Pancreas (tissue), 10 donors: Measurements from ENCODE around the gene SLC7A8. TPM values are rescaled to one million over a fixed set of nuclear protein-coding genes. Genes with fewer than 3 reads are reported as not detected.

Source experiments
- ATAC-seq, 4 donors: fragments of 200-7000 bp; cut with Tn5 transposase; one replicate each; pipeline versions ENCODE4 v1.8.0 to v1.9.1; 2020; ENCODE audit warnings: mild to moderate bottlenecking in 4 of 4, moderate library complexity in 4 of 4
- DNase-seq, 6 donors: peaks; one replicate each; pipeline ENCODE4 v3.0.0-alpha.2; 2020
- FAIRE-seq: peaks from 2 replicates; lab custom pipeline; 2012; peaks lifted over from hg19 to GRCh38; lab: Jason Lieb, UNC
- H3K27ac ChIP-seq, 4 donors: fragments of 200-600 bp; sonication (generic); 1 replicate in 3 of 4; 2 replicates in 1 of 4; pipeline versions ENCODE4 v1.5.0 to v1.8.0; 2020
- H3K27me3 ChIP-seq, 4 donors: fragments of 200-600 bp; one replicate each; pipeline ENCODE4 v1.8.0; 2021
- H3K36me3 ChIP-seq, 3 donors: fragments of 200-600 bp; sonication (generic) in 1 of 3; one replicate each; pipeline versions ENCODE4 v1.5.0 to v1.8.0; 2020 to 2021
- H3K4me1 ChIP-seq, 3 donors: fragments of 200-600 bp; one replicate each; pipeline ENCODE4 v1.8.0; 2021
- H3K4me3 ChIP-seq, 4 donors: fragments of 200-600 bp; sonication (generic) in 2 of 4; one replicate each; pipeline versions ENCODE4 v1.5.0 to v1.8.0; 2020 to 2021
- H3K9me3 ChIP-seq, 4 donors: fragments of 200-600 bp; one replicate each; pipeline ENCODE4 v1.8.0; 2021
- WGBS, 2 donors: extraction: QIAGEN DNeasy Blood & Tissue Kit; methylation state at CpG; one replicate each; pipeline ENCODE4 v1.1.7; 2013; 5-methylcytosine and 5-hydroxymethylcytosine counted together
- intact Hi-C, 3 donors: fragments of 100-400 bp; cut with DNase I; formaldehyde crosslinking; loops; one replicate each; pipeline versions ENCODE4 v1.11.1 to v1.14.2; 2022
- polyA plus RNA-seq, 2 donors: library from polyadenylated mRNA; stranded (reverse); fragments of 200-250 nt; gene quantifications; one replicate each; pipeline ENCODE4 v1.2.3, GENCODE V29; 2013
- total RNA-seq, 6 donors: library from RNA; stranded (reverse); fragmentation: NEBNext Ultra II Directional in 4 of 6; extraction: Animal tissue kit (Norgen Biotek cat#: 25700) in 4 of 6; gene quantifications; one replicate each; pipeline versions ENCODE4 v1.2.1 to v1.2.4, GENCODE V29; 2021 to 2023
- TF ChIP-seq, protein P1 (sequence below), 4 donors: fragments of 200-600 bp; sonication (generic) in 3 of 4; IDR thresholded peaks; one replicate each; pipeline versions ENCODE4 v1.5.0 to v1.8.0; 2021; ENCODE audit warnings: antibody characterized with exemption in 4 of 4
- donor health status: healthy with polysubstance abuse.
- donor health status: DM: no; HTN: no; CAD: no; lungs with moderate emphysema.
- donor health status: DM: no; HTN: no; CAD: no.
- donor health status: control.
- donor health status: control.
- donor health status: Bipolar disorder and iron deficiency.
- donor health status: DM: yes; HTN: yes; CAD: no.
- donor health status: DM: no; HTN: no; CAD: no.
- donor health status: DM: no; HTN: no; CAD: no.
- donor health status: DM: yes; HTN: yes; CAD: no.

Gene SLC7A8
- total and polyA plus RNA-seq, 8 donors, result 11.5 to 70.8 (median 30.5) TPM

DNA sequence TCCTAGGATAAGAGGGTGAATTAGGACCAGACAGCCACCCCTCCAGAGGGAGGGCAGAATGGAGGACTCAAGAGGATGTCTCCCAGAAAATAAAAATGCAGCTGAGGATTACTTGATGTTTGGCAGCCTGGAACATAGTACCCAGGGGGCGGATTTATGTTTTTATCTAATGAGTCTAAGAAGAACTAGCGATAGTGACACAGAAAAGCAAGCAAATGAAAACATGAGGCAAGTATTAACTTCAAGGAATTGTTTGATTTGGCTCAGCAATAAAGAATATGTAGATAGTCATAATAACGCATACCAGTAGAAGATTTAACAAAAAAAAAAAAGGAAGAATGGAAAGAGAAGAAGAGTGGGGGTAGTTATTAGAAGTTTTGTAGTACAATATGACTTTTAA is 10.0 kb upstream of the SLC7A8 start:
- Histone ChIP-seq H3K27ac (no peak overlapping the region), H3K36me3 (no peaks in the 10 kb centered on the region), H3K4me3 (no peak overlapping the region), H3K27me3 (no peaks in the 10 kb centered on the region), H3K4me1 (peaks cover 0 to 10% (median 0%) of the 10 kb centered on the region in 3 donors), H3K9me3 (no peaks in the 10 kb centered on the region)
- 26 to 31% methylated on average over 3 of the region's 3 CpGs for WGBS, 2 donors
- TF ChIP-seq, protein P1, sequence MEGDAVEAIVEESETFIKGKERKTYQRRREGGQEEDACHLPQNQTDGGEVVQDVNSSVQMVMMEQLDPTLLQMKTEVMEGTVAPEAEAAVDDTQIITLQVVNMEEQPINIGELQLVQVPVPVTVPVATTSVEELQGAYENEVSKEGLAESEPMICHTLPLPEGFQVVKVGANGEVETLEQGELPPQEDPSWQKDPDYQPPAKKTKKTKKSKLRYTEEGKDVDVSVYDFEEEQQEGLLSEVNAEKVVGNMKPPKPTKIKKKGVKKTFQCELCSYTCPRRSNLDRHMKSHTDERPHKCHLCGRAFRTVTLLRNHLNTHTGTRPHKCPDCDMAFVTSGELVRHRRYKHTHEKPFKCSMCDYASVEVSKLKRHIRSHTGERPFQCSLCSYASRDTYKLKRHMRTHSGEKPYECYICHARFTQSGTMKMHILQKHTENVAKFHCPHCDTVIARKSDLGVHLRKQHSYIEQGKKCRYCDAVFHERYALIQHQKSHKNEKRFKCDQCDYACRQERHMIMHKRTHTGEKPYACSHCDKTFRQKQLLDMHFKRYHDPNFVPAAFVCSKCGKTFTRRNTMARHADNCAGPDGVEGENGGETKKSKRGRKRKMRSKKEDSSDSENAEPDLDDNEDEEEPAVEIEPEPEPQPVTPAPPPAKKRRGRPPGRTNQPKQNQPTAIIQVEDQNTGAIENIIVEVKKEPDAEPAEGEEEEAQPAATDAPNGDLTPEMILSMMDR (IDR thresholded peaks at IDR 0.05), result no peak
- intact Hi-C loops, result no loop called here
- FAIRE-seq (no peak), ATAC-seq (peak in 2 of 4 donors; percentile 70 to 76), DNase-seq (no peak)

DNA sequence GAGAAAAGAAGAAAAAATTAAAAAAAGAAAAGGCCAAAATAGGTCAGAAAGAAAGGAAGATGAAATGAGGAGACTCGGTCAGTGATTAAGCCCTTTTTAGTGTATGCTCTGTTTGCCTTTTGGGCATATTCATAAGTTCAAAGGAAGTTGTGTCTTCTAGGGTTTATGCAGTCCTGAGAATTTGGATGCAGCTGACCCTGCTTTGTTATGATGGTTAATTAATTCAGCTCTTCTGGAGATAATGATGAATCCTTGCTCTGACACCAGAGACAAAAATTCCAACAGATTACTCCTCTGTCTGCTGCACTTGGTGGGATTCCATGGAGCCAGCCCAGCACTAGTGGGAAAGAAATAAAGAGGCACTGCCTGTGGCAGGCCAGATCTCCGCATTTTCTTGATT is 4.5 kb upstream of the SLC7A8 start:
- Histone ChIP-seq H3K9me3 (no peaks in the 10 kb centered on the region), H3K27ac (no peak overlapping the region), H3K27me3 (no peaks in the 10 kb centered on the region), H3K4me1 (no peaks in the 10 kb centered on the region), H3K36me3 (no peaks in the 10 kb centered on the region), H3K4me3 (no peak overlapping the region)
- no peak for ATAC-seq
- TF ChIP-seq, protein P1 (IDR thresholded peaks at IDR 0.05), result no peak
- FAIRE-seq, result no peak
- intact Hi-C loops, result loop anchor here (2.0 to 10.0 kb wide), 3 partner anchors 63 to 71 kb away; partner anchors contain the start of gene CEBPE (in 1 of the 3)
- DNase-seq, result no peak
- WGBS, 2 donors, result 82 to 86% methylated on average over 2 of the region's 2 CpGs

DNA sequence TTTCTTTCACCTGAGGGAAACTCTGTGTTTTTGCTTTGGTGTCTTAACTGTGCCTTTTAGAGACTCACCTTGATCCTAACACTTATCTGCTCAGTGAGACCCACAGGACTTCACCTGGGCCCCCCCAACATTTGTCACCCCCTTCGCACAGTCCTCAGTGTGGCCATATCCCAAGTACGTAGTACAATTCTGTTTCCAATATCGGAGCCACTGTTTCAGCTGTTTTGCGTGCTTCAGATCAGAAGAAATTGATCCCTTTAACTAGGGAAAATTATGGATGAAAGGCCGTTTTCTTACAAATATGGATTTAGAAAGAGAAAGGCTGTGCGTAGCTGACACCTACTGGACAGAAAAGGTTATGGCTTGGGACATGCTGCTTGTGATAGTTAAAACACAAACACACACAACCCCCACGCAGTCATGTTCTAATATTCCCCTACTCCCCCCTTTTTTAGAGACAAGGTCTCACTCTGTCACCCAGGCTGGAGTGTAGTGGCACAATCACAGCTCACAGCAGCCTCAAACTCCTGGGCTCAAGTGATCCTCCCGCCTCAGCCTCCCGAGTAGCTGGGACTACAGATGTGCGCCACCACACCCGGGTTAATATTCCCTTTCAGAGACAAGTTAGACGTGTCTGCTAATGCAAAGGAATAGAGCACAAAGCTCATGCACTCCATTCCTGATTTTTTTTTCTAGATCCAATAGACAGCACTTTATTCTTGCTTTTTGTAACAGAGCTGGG is 3.6 kb upstream of the SLC7A8 start:
- DNase-seq, result peak in 2 of 6 donors; percentile 38 to 68
- no peak overlapping the region for H3K4me3 ChIP-seq
- WGBS, 2 donors, result 35 to 40% methylated on average over 12 of the region's 12 CpGs

DNA sequence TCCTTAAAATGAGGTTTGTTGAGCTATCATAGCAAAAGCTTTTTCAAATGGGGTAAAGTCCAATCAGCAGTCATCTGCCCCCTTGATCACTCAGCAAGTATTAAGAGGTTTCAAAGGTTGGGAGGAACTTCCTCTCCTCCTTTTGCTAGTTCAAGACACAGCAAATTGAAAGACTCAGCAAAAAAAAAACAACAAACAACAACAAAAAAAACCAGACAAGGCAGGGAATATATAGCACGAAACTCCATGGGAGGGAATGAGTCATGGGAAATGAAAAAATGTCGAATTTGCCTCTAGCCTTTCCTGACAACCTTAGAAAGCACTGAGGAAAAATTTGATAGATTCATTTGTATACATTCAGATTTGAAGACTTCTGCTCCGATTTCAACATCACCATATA is 1.6 kb upstream of the SLC7A8 start:
- Histone ChIP-seq H3K36me3 (no peaks in the 10 kb centered on the region), H3K27me3 (no peaks in the 10 kb centered on the region), H3K9me3 (no peaks in the 10 kb centered on the region), H3K27ac (no peak overlapping the region), H3K4me1 (peaks cover 0 to 5% (median 0%) of the 10 kb centered on the region in 3 donors), H3K4me3 (no peak overlapping the region)
- ATAC-seq (no peak), DNase-seq (no peak), FAIRE-seq (no peak)
- WGBS, 2 donors, result 59 to 65% methylated on average over 3 of the region's 3 CpGs
- intact Hi-C loops, result loop anchor here in 2 of 3 donors (5.0 to 10.0 kb wide), 2 partner anchors 60 to 68 kb away; partner anchors contain the start of gene CEBPE (in 1 of the 2)
- TF ChIP-seq, protein P1 (IDR thresholded peaks at IDR 0.05), result no peak

More for the DNA sequence above, 3.6 kb upstream of the SLC7A8 start:
- FAIRE-seq, result no peak
- H3K27me3 ChIP-seq, result no peaks in the 10 kb centered on the region
- no peaks in the 10 kb centered on the region for H3K36me3 ChIP-seq
- intact Hi-C loops, result loop anchor here in 2 of 3 donors (5.0 to 10.0 kb wide), 2 partner anchors 62 to 70 kb away; partner anchors contain the start of gene CEBPE (in 1 of the 2)
- ATAC-seq, result peak in 3 of 4 donors; percentile 65 to 81 (median 66)
- TF ChIP-seq, protein P1 (IDR thresholded peaks at IDR 0.05), result peak; percentile 39 to 76 (median 56)
- no peaks in the 10 kb centered on the region for H3K4me1 ChIP-seq
- H3K27ac ChIP-seq, result no peak overlapping the region
- H3K9me3 ChIP-seq, result no peaks in the 10 kb centered on the region

DNA sequence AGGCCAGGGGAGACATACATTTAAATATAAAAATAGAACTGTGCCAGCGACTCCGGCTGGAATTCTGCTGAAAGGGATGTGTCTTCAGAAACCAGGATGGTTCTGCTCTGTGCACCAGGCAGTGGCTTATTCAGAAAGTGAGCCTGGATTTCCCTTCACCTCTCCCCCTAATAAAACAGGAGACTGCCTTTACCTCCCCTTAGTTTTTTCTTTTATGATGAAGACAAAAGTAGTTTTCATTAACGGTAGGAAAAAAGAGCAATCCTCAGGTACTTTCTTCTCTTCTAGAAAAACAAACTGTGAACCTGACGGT is 346 bp downstream of the SLC7A8 start:
- Histone ChIP-seq H3K27ac (peak overlapping the region in 2 of 4 donors; percentile 14 to 40), H3K4me3 (peak overlapping the region; percentile 31 to 56 (median 44)), H3K4me1 (peaks cover 0 to 5% (median 0%) of the 10 kb centered on the region in 3 donors), H3K27me3 (no peaks in the 10 kb centered on the region), H3K9me3 (no peaks in the 10 kb centered on the region), H3K36me3 (no peaks in the 10 kb centered on the region)
- intact Hi-C loops, result loop anchor here in 1 of 3 donors (10.0 kb wide), 1 partner anchor 58 kb away; no protein-coding TSS in a partner anchor
- TF ChIP-seq, protein P1 (IDR thresholded peaks at IDR 0.05), result no peak
- WGBS, 2 donors, result 0 to 1% methylated on average over 4 of the region's 4 CpGs
- FAIRE-seq (no peak), DNase-seq (no peak), ATAC-seq (peak; percentile 45 to 63 (median 48))
